ENCODE measurements around the gene PYCARD. TPM values are rescaled to one million over a fixed set of nuclear protein-coding genes. Genes with fewer than 3 reads are reported as not detected.
A peak's percentile ranks its signal among the peaks of the same experiment; 100 is the strongest.
"Not testable (repeated sequence)": the region's sequence is repeated elsewhere in the genome, so short reads cannot be mapped to it uniquely, and the experiment has no call there.

PYCARD gene
- total RNA-seq, 1 experiment from 2014 or later: 37.5 TPM

GRCh38 chr16:31200821-31201568 lies 1.6 kb downstream of the PYCARD start:
- Histone ChIP-seq H3K9me3 (ENCODE audit: control insufficient read depth, low read depth, low read length) (no peaks in the 10 kb centered on the region), H2BK120ac (ENCODE audit: low read depth, low read length, poor library complexity, severe bottlenecking) (no peak overlapping the region), H3K9ac (ENCODE audit: extremely low read depth, insufficient read length, low read length) (no peak overlapping the region), H3K14ac (ENCODE audit: insufficient read depth, low read length) (no peak overlapping the region), H4K8ac (replicated peaks; ENCODE audit: insufficient read length, low read depth, low read length) (no peak overlapping the region), H2BK5ac (ENCODE audit: insufficient read length, low read length) (no peak overlapping the region), H3T11ph (ENCODE audit: low read length) (no peak overlapping the region), H3K79me2 (ENCODE audit: insufficient read depth, low read length) (no peaks in the 10 kb centered on the region), H2AK5ac (ENCODE audit: insufficient read length, low read length) (no peak overlapping the region), H3K27ac (ENCODE audit: insufficient read length, low read depth, low read length) (no peak overlapping the region), H3K4ac (ENCODE audit: low read depth, low read length) (no peak overlapping the region), H3K18ac (ENCODE audit: insufficient read length, low read depth, low read length) (no peak overlapping the region), H2BK20ac (ENCODE audit: low read depth, low read length, poor library complexity, severe bottlenecking) (no peak overlapping the region), H3K23me2 (ENCODE audit: insufficient read length, low read depth, low read length, poor library complexity, severe bottlenecking) (peaks cover 15% of the 10 kb centered on the region), H3K4me2 (ENCODE audit: insufficient read depth, insufficient read length, low read length) (peak overlapping the region; percentile 77), H3K4me1 (ENCODE audit: insufficient read depth, low read length) (no peaks in the 10 kb centered on the region; the same call in 1 of the 2 replicates), H2BK12ac (ENCODE audit: insufficient read length, low read depth, low read length) (no peak overlapping the region), H3K79me1 (ENCODE audit: insufficient read depth, low read depth, low read length, poor library complexity, severe bottlenecking) (no peaks in the 10 kb centered on the region), H3K56ac (ENCODE audit: insufficient read length, low read depth, low read length) (no peak overlapping the region), H3K23ac (ENCODE audit: insufficient read length, low read depth, low read length) (no peak overlapping the region), H2BK15ac (ENCODE audit: low read depth, low read length) (no peak overlapping the region), H4K20me1 (ENCODE audit: control insufficient read depth, insufficient read depth, insufficient read length) (no peaks in the 10 kb centered on the region), H3K27me3 (ENCODE audit: insufficient read depth, low read length) (no peaks in the 10 kb centered on the region), H2AFZ (ENCODE audit: low read length) (no peak overlapping the region), H4K5ac (ENCODE audit: insufficient read length, low read depth, low read length) (no peak overlapping the region), H4K91ac (ENCODE audit: insufficient read length, low read depth, low read length) (no peak overlapping the region)
- Mint-ChIP-seq H3K36me3 (ENCODE audit: insufficient read depth in 1 of 3, low read depth in 3 of 3) (peaks cover 5 to 33% (median 16%) of the 10 kb centered on the region in 3 experiments; a peak in 6 of 7 replicates), H3K27me3 (ENCODE audit: low read depth) (peaks cover 13% of the 10 kb centered on the region), H3K4me1 (peaks cover 16 to 19% of the 10 kb centered on the region in 2 experiments), H3K4me3 (peak overlapping the region; percentile 80), H3K9me3 (no peaks in the 10 kb centered on the region; a peak in 1 of 5 replicates), H3K27ac (peak overlapping the region in 1 of 3 experiments; percentile 96; a peak in 2 of 7 replicates)
- WGBS (ENCODE audit: extremely low coverage, insufficient read length, low lambda C conversion rate): no CpG with 5 or more reads among the region's 8 CpGs
- DNase-seq: no peak
- TF ChIP-seq CTCF (conservative IDR thresholded peaks at IDR 0.05): no peak

GRCh38 chr16:31200111-31200510 lies 2.4 kb downstream of the PYCARD start:
- H2AFZ ChIP-seq (ENCODE audit: low read length); H4K8ac ChIP-seq (replicated peaks; ENCODE audit: insufficient read length, low read depth, low read length); H3K9me3 Mint-ChIP-seq; H3K27me3 ChIP-seq (ENCODE audit: insufficient read depth, low read length); H3K9me3 ChIP-seq (ENCODE audit: control insufficient read depth, low read depth, low read length); H3K4ac ChIP-seq (ENCODE audit: low read depth, low read length); H2AK5ac ChIP-seq (ENCODE audit: insufficient read length, low read length); H3K23ac ChIP-seq (ENCODE audit: insufficient read length, low read depth, low read length); H4K5ac ChIP-seq (ENCODE audit: insufficient read length, low read depth, low read length); H3K56ac ChIP-seq (ENCODE audit: insufficient read length, low read depth, low read length); H3K4me2 ChIP-seq (ENCODE audit: insufficient read depth, insufficient read length, low read length); H3T11ph ChIP-seq (ENCODE audit: low read length); H4K20me1 ChIP-seq (ENCODE audit: control insufficient read depth, insufficient read depth, insufficient read length); H2BK120ac ChIP-seq (ENCODE audit: low read depth, low read length, poor library complexity, severe bottlenecking); DNase-seq; H2BK12ac ChIP-seq (ENCODE audit: insufficient read length, low read depth, low read length); H2BK5ac ChIP-seq (ENCODE audit: insufficient read length, low read length); H3K4me1 ChIP-seq (ENCODE audit: insufficient read depth, low read length); H4K91ac ChIP-seq (ENCODE audit: insufficient read length, low read depth, low read length); H3K14ac ChIP-seq (ENCODE audit: insufficient read depth, low read length); H3K79me1 ChIP-seq (ENCODE audit: insufficient read depth, low read depth, low read length, poor library complexity, severe bottlenecking); H2BK20ac ChIP-seq (ENCODE audit: low read depth, low read length, poor library complexity, severe bottlenecking); H3K18ac ChIP-seq (ENCODE audit: insufficient read length, low read depth, low read length); H3K9ac ChIP-seq (ENCODE audit: extremely low read depth, insufficient read length, low read length); H3K79me2 ChIP-seq (ENCODE audit: insufficient read depth, low read length); H3K4me3 Mint-ChIP-seq; H2BK15ac ChIP-seq (ENCODE audit: low read depth, low read length); H3K27ac ChIP-seq (ENCODE audit: insufficient read length, low read depth, low read length): not testable (repeated sequence)
- peaks cover 16 to 19% of the 10 kb centered on the region in 2 experiments for H3K4me1 Mint-ChIP-seq
- H3K27me3 Mint-ChIP-seq (ENCODE audit: low read depth): peaks cover 11% of the 10 kb centered on the region
- H3K36me3 Mint-ChIP-seq (ENCODE audit: insufficient read depth in 1 of 3, low read depth in 3 of 3): peaks cover 9 to 41% (median 23%) of the 10 kb centered on the region in 3 experiments
- WGBS (ENCODE audit: extremely low coverage, insufficient read length, low lambda C conversion rate): no CpG with 5 or more reads among the region's 8 CpGs
- H3K27ac Mint-ChIP-seq: 0 out of 7 replicates have a peak overlapping the region, but pooled peaks of 2 of the 3 experiments have one; percentile 60 to 73
- H3K23me2 ChIP-seq (ENCODE audit: insufficient read length, low read depth, low read length, poor library complexity, severe bottlenecking): peaks cover 15% of the 10 kb centered on the region

Measured in H9 (cell line).